HEK293 (cell line): ENCODE data around the gene SLAMF8.

ENCODE experiments used
- CTCF ChIA-PET: fragments of 350-600 bp; formaldehyde crosslinking; extraction: SDS; loops from one replicate; lab custom pipeline; 2021; ENCODE audit warnings: antibody characterized with exemption; lab: Yijun Ruan, JAX
- POLR2A ChIA-PET: fragments of 300-600 bp; formaldehyde crosslinking; extraction: SDS; loops from one replicate; lab custom pipeline; 2020; ENCODE audit warnings: antibody characterized with exemption, inconsistent platforms; lab: Yijun Ruan, JAX
- H3K27ac ChIP-seq: fragments of 200-500 bp; sonication (Bioruptor generic); 2 replicates; pipeline ENCODE4 v1.5.1; 2014; ENCODE audit warnings: low read depth, low read length, control low read depth, inconsistent platforms; ENCODE audit errors: extremely low read depth
- H3K36me3 ChIP-seq, 2 experiments: fragments of 200-500 bp in 1 of 2; sonication (Bioruptor generic) in 1 of 2; 1 replicate in 1 of 2; 2 replicates in 1 of 2; pipeline ENCODE4 v1.5.1; 2014 to 2017; ENCODE audit warnings: inconsistent platforms in 2 of 2, low read length in 2 of 2; ENCODE audit not compliant: control insufficient read depth in 2 of 2, insufficient read depth in 1 of 2
- H3K4me1 ChIP-seq: fragments of 200-500 bp; sonication (Bioruptor generic); 2 replicates; pipeline ENCODE4 v1.5.1; 2014; ENCODE audit warnings: mild to moderate bottlenecking, low read length, inconsistent platforms; ENCODE audit not compliant: control insufficient read depth, insufficient read depth
- H3K4me3 ChIP-seq: 2 replicates; pipeline ENCODE4 v1.5.1; 2011; ENCODE audit warnings: low read depth, mild to moderate bottlenecking, control low read depth, low read length, moderate library complexity
- H3K9me3 ChIP-seq: fragments of 200-500 bp; sonication (Bioruptor generic); 2 replicates; pipeline ENCODE4 v1.5.1; 2014; ENCODE audit warnings: low read depth, low read length, inconsistent platforms; ENCODE audit not compliant: control insufficient read depth, insufficient read depth
- BCL11A ChIP-seq: fragments of 450-650 bp; formaldehyde crosslinking; IDR thresholded peaks from 2 replicates; pipeline ENCODE4 v1.5.1; 2016; ENCODE audit warnings: low read depth, missing biosample characterization, missing genetic modification characterization
- CTCF ChIP-seq: fragments of 450-650 bp; formaldehyde crosslinking; IDR thresholded peaks from 2 replicates; pipeline ENCODE4 v1.5.1; 2016; ENCODE audit warnings: missing biosample characterization, missing genetic modification characterization
- GLI2 ChIP-seq: fragments of 450-650 bp; formaldehyde crosslinking; IDR thresholded peaks from 2 replicates; pipeline ENCODE4; 2017; ENCODE audit warnings: missing biosample characterization, missing genetic modification characterization, low read depth, borderline replicate concordance
- PRDM10 ChIP-seq: fragments of 450-650 bp; formaldehyde crosslinking; IDR thresholded peaks from 2 replicates; pipeline ENCODE4 v1.5.1; 2016; ENCODE audit warnings: missing biosample characterization, missing genetic modification characterization
- ZBTB11 ChIP-seq: fragments of 450-650 bp; formaldehyde crosslinking; conservative IDR thresholded peaks from 2 replicates; pipeline ENCODE4 v1.5.1; 2016; ENCODE audit warnings: low read depth, missing biosample characterization, missing genetic modification characterization
- ZNF112 ChIP-seq: fragments of 450-650 bp; formaldehyde crosslinking; IDR thresholded peaks from 2 replicates; pipeline ENCODE4 v1.5.0; 2017; ENCODE audit warnings: missing biosample characterization, missing genetic modification characterization
- ZNF140 ChIP-seq: fragments of 450-650 bp; formaldehyde crosslinking; IDR thresholded peaks from 2 replicates; pipeline ENCODE4 v1.5.1; 2016; ENCODE audit warnings: missing biosample characterization, missing genetic modification characterization
- ZNF19 ChIP-seq: fragments of 450-650 bp; formaldehyde crosslinking; IDR thresholded peaks from 2 replicates; pipeline ENCODE4; 2016; ENCODE audit warnings: missing biosample characterization, missing genetic modification characterization, low read depth
- ZNF24 ChIP-seq: fragments of 450-650 bp; formaldehyde crosslinking; IDR thresholded peaks from 2 replicates; pipeline ENCODE4 v1.5.1; 2016; ENCODE audit warnings: missing biosample characterization, missing genetic modification characterization
- ZNF394 ChIP-seq: fragments of 450-650 bp; formaldehyde crosslinking; IDR thresholded peaks from 2 replicates; pipeline ENCODE4 v1.5.1; 2016; ENCODE audit warnings: missing biosample characterization, missing genetic modification characterization, mild to moderate bottlenecking, moderate library complexity, borderline replicate concordance
- ZNF433 ChIP-seq: fragments of 450-650 bp; formaldehyde crosslinking; IDR thresholded peaks from 2 replicates; pipeline ENCODE4 v1.5.1; 2016; ENCODE audit warnings: missing biosample characterization, missing genetic modification characterization, low read depth
- ZNF510 ChIP-seq: fragments of 450-650 bp; formaldehyde crosslinking; IDR thresholded peaks from 2 replicates; pipeline ENCODE4 v1.5.1; 2018; ENCODE audit warnings: mild to moderate bottlenecking, missing genetic modification characterization, missing biosample characterization; ENCODE audit not compliant: insufficient replicate concordance
- ZNF518A ChIP-seq: fragments of 450-650 bp; formaldehyde crosslinking; conservative IDR thresholded peaks from 2 replicates; pipeline ENCODE4 v1.5.1; 2016; ENCODE audit warnings: low read depth, missing biosample characterization, missing genetic modification characterization
- ZNF544 ChIP-seq: fragments of 450-650 bp; formaldehyde crosslinking; IDR thresholded peaks from 2 replicates; pipeline ENCODE4 v1.5.0; 2017; ENCODE audit warnings: missing biosample characterization, missing genetic modification characterization
- ZNF549 ChIP-seq: fragments of 450-650 bp; IDR thresholded peaks from 2 replicates; pipeline ENCODE4 v1.5.1; 2018; ENCODE audit warnings: missing biosample characterization, missing genetic modification characterization, mild to moderate bottlenecking, inconsistent platforms, moderate library complexity
- ZNF555 ChIP-seq: fragments of 450-650 bp; formaldehyde crosslinking; conservative IDR thresholded peaks from 2 replicates; pipeline ENCODE4 v1.5.1; 2017; ENCODE audit warnings: missing biosample characterization, mild to moderate bottlenecking, missing genetic modification characterization, inconsistent platforms
- ZNF623 ChIP-seq: fragments of 450-650 bp; formaldehyde crosslinking; IDR thresholded peaks from 2 replicates; pipeline ENCODE4 v1.5.1; 2016; ENCODE audit warnings: missing biosample characterization, missing genetic modification characterization

The SLAMF8 gene

GRCh38 chr1:159873530-159874143, 47.0 kb downstream of the SLAMF8 start:
- ChIA-PET POLR2A (interaction anchor here (0.7 kb wide), 1 partner anchor 29 kb away, joined by 3 read pairs; no protein-coding TSS in a partner anchor), CTCF (interaction anchor here (0.5 to 1.3 kb wide), 3 partner anchors 9 to 19 kb away, joined by 3 to 4 read pairs (median 3); no protein-coding TSS in a partner anchor)

GRCh38 chr1:159877695-159878444, 51.2 kb downstream of the SLAMF8 start:
- Histone ChIP-seq H3K4me3 (no peak overlapping the region), H3K9me3 (no peaks in the 10 kb centered on the region), H3K4me1 (peaks cover 11% of the 10 kb centered on the region), H3K27ac (no peak overlapping the region), H3K36me3 (no peaks in the 10 kb centered on the region)
- ChIA-PET CTCF (interaction anchor here (1.5 to 4.5 kb wide), 3 partner anchors 13 to 667 kb away, joined by 3 to 21 read pairs (median 12); no protein-coding TSS in a partner anchor), POLR2A (no interaction called here)
- TF ChIP-seq ZNF555 = peak; percentile 26
- TF ChIP-seq ZNF433 = peak; percentile 22; the same call in 1 of the 2 replicates
- peak; percentile 71 for TF ChIP-seq ZNF549 (tag by site-specific recombination)
- peak; percentile 56; the same call in 1 of the 2 replicates for TF ChIP-seq ZNF394 (tag by site-specific recombination)
- 0 out of 2 replicates have a peak, but pooled peaks have one; percentile 26 for TF ChIP-seq ZBTB11
- TF ChIP-seq ZNF510 (tag by site-specific recombination) = peak; percentile 37
- 0 out of 2 replicates have a peak, but pooled peaks have one; percentile 9 for TF ChIP-seq ZNF140 (tag by site-specific recombination)
- 0 out of 2 replicates have a peak, but pooled peaks have one; percentile 12 for TF ChIP-seq PRDM10 (tag by site-specific recombination)
- peak; percentile 42 for TF ChIP-seq ZNF623 (tag by site-specific recombination)
- peak; percentile 63 for TF ChIP-seq ZNF518A (tag by site-specific recombination)

More at GRCh38 chr1:159873530-159874143, 47.0 kb downstream of the SLAMF8 start:
- H3K4me1 ChIP-seq = no peaks in the 10 kb centered on the region
- no peak overlapping the region for H3K27ac ChIP-seq
- no peak overlapping the region for H3K4me3 ChIP-seq
- no peaks in the 10 kb centered on the region for H3K9me3 ChIP-seq
- H3K36me3 ChIP-seq = no peaks in the 10 kb centered on the region
- TF ChIP-seq ZNF24 (no peak), BCL11A (tag by site-specific recombination) (no peak), ZNF112 (tag by site-specific recombination) (no peak), ZNF544 (tag by site-specific recombination) (no peak), GLI2 (tag by site-specific recombination) (no peak), ZNF19 (tag by site-specific recombination) (no peak), CTCF (tag by site-specific recombination) (no peak)
